Loucy (cell line): ENCODE measurements around the gene APOBEC4.

Experiments
- H2AFZ ChIP-seq: fragments of 200-600 bp; sonication (generic); 2 replicates; pipeline ENCODE4 v1.6.0; 2016; ENCODE audit warnings: antibody characterized with exemption, mild to moderate bottlenecking, low read length, moderate library complexity
- H3F3A ChIP-seq: fragments of 200-600 bp; 2 replicates; pipeline ENCODE4 v1.6.0; 2016; ENCODE audit warnings: antibody characterized with exemption, low read depth, mild to moderate bottlenecking
- H3K27me3 ChIP-seq: fragments of 200-600 bp; sonication (generic); 2 replicates; pipeline ENCODE4 v1.6.1; 2014; ENCODE audit warnings: low read length, mild to moderate bottlenecking; ENCODE audit not compliant: insufficient read depth, poor library complexity, severe bottlenecking
- H3K36me3 ChIP-seq: fragments of 200-600 bp; sonication (generic); 2 replicates; pipeline ENCODE4 v1.6.1; 2016; ENCODE audit warnings: low read length; ENCODE audit not compliant: insufficient read depth
- H3K4me1 ChIP-seq: fragments of 200-600 bp; sonication (generic); 2 replicates; pipeline ENCODE4 v1.5.1; 2014; ENCODE audit warnings: low read length, mild to moderate bottlenecking; ENCODE audit not compliant: insufficient read depth, poor library complexity, severe bottlenecking
- H3K4me2 ChIP-seq: fragments of 200-600 bp; sonication (generic); 2 replicates; pipeline ENCODE4 v1.6.0; 2014; ENCODE audit warnings: antibody characterized with exemption, low read length, low read depth, mild to moderate bottlenecking; ENCODE audit not compliant: poor library complexity, severe bottlenecking
- H3K4me3 ChIP-seq: fragments of 200-600 bp; sonication (generic); 2 replicates; pipeline ENCODE4 v1.5.1; 2014; ENCODE audit warnings: low read length, mild to moderate bottlenecking, mixed read lengths; ENCODE audit not compliant: poor library complexity, severe bottlenecking
- H3K79me2 ChIP-seq: fragments of 200-600 bp; sonication (generic); 2 replicates; pipeline ENCODE4 v1.6.1; 2014; ENCODE audit warnings: low read length; ENCODE audit not compliant: insufficient read depth
- H3K9ac ChIP-seq: fragments of 200-600 bp; sonication (generic); 2 replicates; pipeline ENCODE4 v1.6.0; 2014; ENCODE audit warnings: mild to moderate bottlenecking, low read depth, low read length, moderate library complexity; ENCODE audit not compliant: poor library complexity, severe bottlenecking
- H3K9me2 ChIP-seq: fragments of 200-600 bp; sonication (generic); replicated peaks from 2 replicates; pipeline ENCODE4 v1.6.1; 2016; ENCODE audit warnings: low read depth, low read length, mixed read lengths
- H3K9me3 ChIP-seq: fragments of 200-600 bp; sonication (generic); 2 replicates; pipeline ENCODE4 v1.6.1; 2014; ENCODE audit warnings: mild to moderate bottlenecking, antibody characterized with exemption, low read length, low read depth; ENCODE audit not compliant: insufficient read depth
- H4K20me1 ChIP-seq: fragments of 200-600 bp; sonication (generic); 2 replicates; pipeline ENCODE4 v1.6.0; 2014; ENCODE audit warnings: antibody characterized with exemption, low read length, mild to moderate bottlenecking; ENCODE audit not compliant: insufficient read depth, poor library complexity, severe bottlenecking
- CTCF ChIP-seq: fragments of 200-600 bp; sonication (generic); conservative IDR thresholded peaks from 2 replicates; pipeline ENCODE4 v1.5.1; 2014; ENCODE audit warnings: mild to moderate bottlenecking, antibody characterized with exemption, low read length
- EZH2phosphoT487 ChIP-seq: fragments of 200-600 bp; IDR thresholded peaks from 2 replicates; pipeline ENCODE4 v1.6.1; 2018; ENCODE audit warnings: antibody characterized with exemption, mild to moderate bottlenecking, moderate library complexity, borderline replicate concordance

Gene APOBEC4

GRCh38 chr1:183699616-183700160 is 46.6 kb upstream of the APOBEC4 start:
- H3K4me3 ChIP-seq, result no peak overlapping the region

GRCh38 chr1:183697814-183698590 is 44.9 kb upstream of the APOBEC4 start:
- H3K27me3 ChIP-seq, result no peaks in the 10 kb centered on the region

More at GRCh38 chr1:183699616-183700160, 46.6 kb upstream of the APOBEC4 start:
- no peaks in the 10 kb centered on the region for H3K79me2 ChIP-seq
- no peaks in the 10 kb centered on the region for H3K27me3 ChIP-seq
- no peaks in the 10 kb centered on the region for H3K9me3 ChIP-seq
- H3K36me3 ChIP-seq, result no peaks in the 10 kb centered on the region
- no peaks in the 10 kb centered on the region for H4K20me1 ChIP-seq
- H3K4me2 ChIP-seq, result no peak overlapping the region
- peaks cover 14% of the 10 kb centered on the region for H3K4me1 ChIP-seq
- TF ChIP-seq EZH2phosphoT487 (no peak), CTCF (no peak)
- H3F3A ChIP-seq, result no peaks in the 10 kb centered on the region
- no peaks in the 10 kb centered on the region for H3K9me2 ChIP-seq
- H3K9ac ChIP-seq, result no peak overlapping the region
- H2AFZ ChIP-seq, result no peak overlapping the region

DNA sequence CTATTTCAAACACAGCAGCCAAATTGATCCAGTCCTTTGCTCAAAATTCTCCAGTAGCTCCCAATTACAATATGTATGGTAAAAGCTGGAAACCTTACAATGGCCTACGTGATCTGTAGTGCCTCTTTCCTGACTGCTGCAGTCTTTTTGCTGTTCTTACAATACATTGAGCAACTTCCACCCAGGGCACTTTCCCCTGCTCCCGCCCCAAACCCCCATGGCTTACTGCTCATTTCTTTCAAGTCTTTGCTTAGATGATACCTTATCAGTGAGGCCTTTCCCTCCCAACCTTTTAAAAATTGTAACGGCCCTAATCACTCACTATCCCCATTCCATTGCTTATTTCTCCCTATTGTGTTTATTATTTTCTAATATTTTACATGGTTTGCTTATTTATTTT is 43.9 kb upstream of the APOBEC4 start:
- Histone ChIP-seq H3K9me2 (no peaks in the 10 kb centered on the region), H3K9ac (no peak overlapping the region), H3K4me2 (no peak overlapping the region), H3K27me3 (no peaks in the 10 kb centered on the region), H3F3A (no peaks in the 10 kb centered on the region), H2AFZ (no peak overlapping the region), H3K79me2 (no peaks in the 10 kb centered on the region), H3K4me1 (peaks cover 18% of the 10 kb centered on the region), H3K4me3 (no peak overlapping the region), H4K20me1 (no peaks in the 10 kb centered on the region), H3K9me3 (no peaks in the 10 kb centered on the region), H3K36me3 (no peaks in the 10 kb centered on the region)
- TF ChIP-seq EZH2phosphoT487, result no peak
- no peak for TF ChIP-seq CTCF

More at GRCh38 chr1:183697814-183698590, 44.9 kb upstream of the APOBEC4 start:
- Histone ChIP-seq H4K20me1 (no peaks in the 10 kb centered on the region), H3K9me2 (no peaks in the 10 kb centered on the region), H3K79me2 (no peaks in the 10 kb centered on the region), H3K36me3 (no peaks in the 10 kb centered on the region), H2AFZ (no peak overlapping the region), H3K4me3 (no peak overlapping the region), H3K9ac (no peak overlapping the region), H3K4me1 (peaks cover 18% of the 10 kb centered on the region), H3K4me2 (peak overlapping the region; percentile 9), H3F3A (no peaks in the 10 kb centered on the region), H3K9me3 (no peaks in the 10 kb centered on the region)
- TF ChIP-seq CTCF, result no peak
- no peak for TF ChIP-seq EZH2phosphoT487
